Keratinocyte (primary cell): Measurements from ENCODE around the gene OR2A42.
"Not testable (repeated sequence)": the region's sequence is repeated elsewhere in the genome, so short reads cannot be mapped to it uniquely, and the experiment has no call there.

Experiments used
- CTCF ChIP-seq, 3 experiments: IDR thresholded peaks in 1 of 3; conservative IDR thresholded peaks in 1 of 3; optimal IDR thresholded peaks in 1 of 3; 2 replicates in 2 of 3; 3 replicates in 1 of 3; pipeline versions ENCODE3 to v1.5.1; 2011; ENCODE audit warnings: low read length in 3 of 3, mild to moderate bottlenecking in 3 of 3, moderate library complexity in 2 of 3, control low read depth in 1 of 3, inconsistent platforms in 1 of 3; ENCODE audit not compliant: insufficient read depth in 2 of 3; ENCODE audit errors: extremely low read depth in 1 of 3
- EZH2 ChIP-seq: IDR thresholded peaks from one replicate; pipeline ENCODE4 v1.6.1; 2012; ENCODE audit warnings: inconsistent platforms, mild to moderate bottlenecking, low read length, moderate library complexity

- TF ChIP-seq CTCF (optimal IDR thresholded peaks at IDR 0.05 in 1 of 3, IDR thresholded peaks at IDR 0.05 in 1 of 3, conservative IDR thresholded peaks at IDR 0.05 in 1 of 3; ENCODE audit: extremely low read depth in 1 of 3, insufficient read depth in 2 of 3, low read length in 3 of 3); EZH2: not testable (repeated sequence)
Measured at GRCh38 chr7:144281981-144282380, 42.6 kb upstream of the OR2A42 start.
